Stomach (tissue), 9 donors: ENCODE results near the gene DBF4. TPM values are rescaled to one million over a fixed set of nuclear protein-coding genes. Genes with fewer than 3 reads are reported as not detected.
A peak's percentile ranks its signal among the peaks of the same experiment; 100 is the strongest.
"Not testable (repeated sequence)": the region's sequence is repeated elsewhere in the genome, so short reads cannot be mapped to it uniquely, and the experiment has no call there.

ENCODE experiments used
- DNase-seq, 2 donors: peaks; one replicate each; pipeline versions ENCODE4 v3.0.0 to v3.0.0-alpha.2; 2013 to 2019
- H3K27ac ChIP-seq, 5 donors: fragments of 200-600 bp in 4 of 5; sonication (generic) in 4 of 5; one replicate each; pipeline ENCODE4 v1.5.1; 2013 to 2019; ENCODE audit warnings: mild to moderate bottlenecking in 1 of 5, moderate library complexity in 1 of 5
- H3K27me3 ChIP-seq, 3 donors: fragments of 200-600 bp; sonication (generic); one replicate each; pipeline ENCODE4 v1.5.1; 2017 to 2019; ENCODE audit warnings: mixed run types in 1 of 3
- H3K36me3 ChIP-seq, 4 donors: fragments of 200-600 bp; sonication (generic); 1 replicate in 3 of 4; 2 replicates in 1 of 4; pipeline ENCODE4 v1.5.1; 2016 to 2019
- H3K4me1 ChIP-seq, 4 donors: fragments of 200-600 bp; sonication (generic); one replicate each; pipeline ENCODE4 v1.5.1; 2016 to 2019
- H3K4me3 ChIP-seq, 4 donors: fragments of 200-600 bp; sonication (generic) in 3 of 4; one replicate each; pipeline ENCODE4 v1.5.1; 2016 to 2019; ENCODE audit warnings: mild to moderate bottlenecking in 1 of 4
- H3K9me3 ChIP-seq, 4 donors: fragments of 200-600 bp; sonication (generic); one replicate each; pipeline ENCODE4 v1.5.1; 2016 to 2019
- CTCF ChIP-seq, 7 experiments: fragments of 450-650 bp in 4 of 7; fragments of 200-600 bp in 3 of 7; sonication (generic) in 3 of 7; IDR thresholded peaks; one replicate each; pipeline ENCODE4 v1.5.1; 2016 to 2019; ENCODE audit warnings: antibody characterized with exemption in 7 of 7, control low read depth in 2 of 7, mild to moderate bottlenecking in 1 of 7
- EP300 ChIP-seq: sonication (generic); formaldehyde crosslinking; IDR thresholded peaks from one replicate; pipeline ENCODE4 v1.6.1; 2017; ENCODE audit warnings: antibody characterized with exemption
- POLR2A ChIP-seq, 4 donors: fragments of 450-650 bp; IDR thresholded peaks; one replicate each; pipeline ENCODE4 v1.6.1; 2016; ENCODE audit warnings: antibody characterized with exemption in 4 of 4, control low read depth in 2 of 4, mild to moderate bottlenecking in 1 of 4, moderate library complexity in 1 of 4
- POLR2AphosphoS5 ChIP-seq, 3 donors: sonication (generic); formaldehyde crosslinking; IDR thresholded peaks; one replicate each; pipeline ENCODE4 v1.6.1; 2016; ENCODE audit warnings: antibody characterized with exemption in 3 of 3
- WGBS, 5 donors: extraction: QIAGEN DNeasy Blood & Tissue Kit in 3 of 5; methylation state at CpG; one replicate each; pipeline versions ENCODE4 v1.1.5 to v1.1.7; 2013 to 2018; 5-methylcytosine and 5-hydroxymethylcytosine counted together
- intact Hi-C: fragments of 100-400 bp; cut with DNase I; formaldehyde crosslinking; loops from one replicate; pipeline ENCODE4 v1.15.1; 2023; ENCODE audit warnings: low total_unique reads
- polyA plus RNA-seq, 3 donors: library from polyadenylated mRNA; stranded (reverse); fragments of 200-250 nt; gene quantifications; one replicate each; pipeline ENCODE4 v1.2.3, GENCODE V29; 2013
- total RNA-seq, 5 donors: library from RNA; depleted of rRNA; stranded (reverse); fragments of >200 nt; gene quantifications; one replicate each; pipeline versions ENCODE4 v1.1.0 to v1.2.3, GENCODE V29; 2014 to 2016
- donor health status: healthy with polysubstance abuse.
- donor health status: Bipolar disorder and iron deficiency.
- donor health status: healthy.

DBF4 gene
- total and polyA plus RNA-seq, 8 donors = 2.0 to 29.9 (median 9.1) TPM

- Histone ChIP-seq H3K27me3 (no peaks in the 10 kb centered on the region), H3K4me1 (no peaks in the 10 kb centered on the region), H3K9me3 (no peaks in the 10 kb centered on the region), H3K27ac (no peak overlapping the region), H3K4me3 (no peak overlapping the region), H3K36me3 (peaks cover 7 to 48% (median 35%) of the 10 kb centered on the region in 4 donors)
- 86 to 95% (median 93%) methylated on average over 3 of the region's 3 CpGs for WGBS, 5 donors
- intact Hi-C loops = no loop called here
- DNase-seq = no peak
- TF ChIP-seq EP300 = no peak
- TF ChIP-seq CTCF (IDR thresholded peaks at IDR 0.05) = no peak
- TF ChIP-seq POLR2A (IDR thresholded peaks at IDR 0.05) = no peak
- TF ChIP-seq POLR2AphosphoS5 (IDR thresholded peaks at IDR 0.05) = no peak
Observed at GRCh38 chr7:87858417-87859100, 17.7 kb upstream of the DBF4 start.

GRCh38 chr7:87866089-87866488 lies 10.2 kb upstream of the DBF4 start:
- intact Hi-C loops = no loop called here
- Histone ChIP-seq H3K4me1 (no peaks in the 10 kb centered on the region), H3K4me3 (no peak overlapping the region), H3K36me3 (peaks cover 0 to 32% (median 19%) of the 10 kb centered on the region in 4 donors), H3K9me3 (peaks cover 6 to 38% (median 21%) of the 10 kb centered on the region in 4 donors), H3K27ac (no peak overlapping the region), H3K27me3 (no peaks in the 10 kb centered on the region)
- WGBS, 5 donors = 95 to 97% (median 96%) methylated on average over 2 of the region's 2 CpGs
- DNase-seq = no peak
- TF ChIP-seq POLR2A (IDR thresholded peaks at IDR 0.05) (no peak), EP300 (no peak), CTCF (IDR thresholded peaks at IDR 0.05) (no peak), POLR2AphosphoS5 (IDR thresholded peaks at IDR 0.05) (no peak)

- WGBS, 5 donors = 96 to 98% (median 96%) methylated on average over 6 of the region's 6 CpGs
- H3K9me3 ChIP-seq = peaks cover 6 to 40% (median 23%) of the 10 kb centered on the region in 4 donors
- H3K27ac ChIP-seq, H3K4me3 ChIP-seq, DNase-seq, H3K4me1 ChIP-seq, H3K27me3 ChIP-seq, intact Hi-C loops: not testable (repeated sequence)
- peaks cover 0 to 33% (median 20%) of the 10 kb centered on the region in 4 donors for H3K36me3 ChIP-seq
Observed at GRCh38 chr7:87866533-87866932, 9.8 kb upstream of the DBF4 start.

GRCh38 chr7:87870471-87870870 lies 5.8 kb upstream of the DBF4 start:
- TF ChIP-seq POLR2AphosphoS5 (IDR thresholded peaks at IDR 0.05) (no peak), POLR2A (IDR thresholded peaks at IDR 0.05) (no peak), CTCF (IDR thresholded peaks at IDR 0.05) (no peak), EP300 (no peak)
- intact Hi-C loops = no loop called here
- 94 to 100% (median 99%) methylated on average over 4 of the region's 4 CpGs for WGBS, 5 donors

GRCh38 chr7:87872346-87872745 lies 3.9 kb upstream of the DBF4 start:
- H3K4me3 ChIP-seq = no peak overlapping the region
- H3K27me3 ChIP-seq = no peaks in the 10 kb centered on the region
- H3K4me1 ChIP-seq = peaks cover 0 to 28% (median 13%) of the 10 kb centered on the region in 4 donors
- 82 to 89% (median 88%) methylated on average over 5 of the region's 5 CpGs for WGBS, 5 donors
- DNase-seq = no peak
- peaks cover 0 to 27% (median 5%) of the 10 kb centered on the region in 4 donors for H3K9me3 ChIP-seq
- TF ChIP-seq POLR2A (IDR thresholded peaks at IDR 0.05) (no peak), CTCF (IDR thresholded peaks at IDR 0.05) (no peak), EP300 (no peak), POLR2AphosphoS5 (IDR thresholded peaks at IDR 0.05) (no peak)
- no peak overlapping the region for H3K27ac ChIP-seq
- intact Hi-C loops = no loop called here
- H3K36me3 ChIP-seq = peaks cover 0 to 18% (median 7%) of the 10 kb centered on the region in 4 donors

More at GRCh38 chr7:87870471-87870870, 5.8 kb upstream of the DBF4 start:
- Histone ChIP-seq H3K4me3 (no peak overlapping the region), H3K27me3 (no peaks in the 10 kb centered on the region), H3K9me3 (peaks cover 6 to 46% (median 20%) of the 10 kb centered on the region in 4 donors), H3K4me1 (peaks cover 0 to 22% (median 11%) of the 10 kb centered on the region in 4 donors), H3K27ac (no peak overlapping the region), H3K36me3 (peaks cover 0 to 31% (median 18%) of the 10 kb centered on the region in 4 donors)
- DNase-seq = no peak

- H3K27me3 ChIP-seq, intact Hi-C loops, H3K4me3 ChIP-seq, DNase-seq: not testable (repeated sequence)
- H3K27ac ChIP-seq = peak overlapping the region in 3 of 5 donors; percentile 3 to 98 (median 97)
- peaks cover 0 to 14% (median 6%) of the 10 kb centered on the region in 4 donors for H3K36me3 ChIP-seq
- peaks cover 0 to 38% (median 18%) of the 10 kb centered on the region in 4 donors for H3K4me1 ChIP-seq
- peaks cover 0 to 21% (median 5%) of the 10 kb centered on the region in 4 donors for H3K9me3 ChIP-seq
- 86 to 97% (median 94%) methylated on average over 10 of the region's 10 CpGs for WGBS, 5 donors
Observed at GRCh38 chr7:87873328-87873727, 3.0 kb upstream of the DBF4 start.
